ENCODE measurements around the gene KLHL6.

GRCh38 chr3:183536238-183536880 is 19.1 kb downstream of the KLHL6 start:
- TF ChIP-seq, protein P1, sequence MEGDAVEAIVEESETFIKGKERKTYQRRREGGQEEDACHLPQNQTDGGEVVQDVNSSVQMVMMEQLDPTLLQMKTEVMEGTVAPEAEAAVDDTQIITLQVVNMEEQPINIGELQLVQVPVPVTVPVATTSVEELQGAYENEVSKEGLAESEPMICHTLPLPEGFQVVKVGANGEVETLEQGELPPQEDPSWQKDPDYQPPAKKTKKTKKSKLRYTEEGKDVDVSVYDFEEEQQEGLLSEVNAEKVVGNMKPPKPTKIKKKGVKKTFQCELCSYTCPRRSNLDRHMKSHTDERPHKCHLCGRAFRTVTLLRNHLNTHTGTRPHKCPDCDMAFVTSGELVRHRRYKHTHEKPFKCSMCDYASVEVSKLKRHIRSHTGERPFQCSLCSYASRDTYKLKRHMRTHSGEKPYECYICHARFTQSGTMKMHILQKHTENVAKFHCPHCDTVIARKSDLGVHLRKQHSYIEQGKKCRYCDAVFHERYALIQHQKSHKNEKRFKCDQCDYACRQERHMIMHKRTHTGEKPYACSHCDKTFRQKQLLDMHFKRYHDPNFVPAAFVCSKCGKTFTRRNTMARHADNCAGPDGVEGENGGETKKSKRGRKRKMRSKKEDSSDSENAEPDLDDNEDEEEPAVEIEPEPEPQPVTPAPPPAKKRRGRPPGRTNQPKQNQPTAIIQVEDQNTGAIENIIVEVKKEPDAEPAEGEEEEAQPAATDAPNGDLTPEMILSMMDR (IDR thresholded peaks at IDR 0.05; ENCODE audit: poor library complexity) = no peak
- TF ChIP-seq EZH2 (IDR thresholded peaks at IDR 0.05; ENCODE audit: borderline replicate concordance) = no peak
